ENCODE measurements around the gene SEC14L5.

The SEC14L5 gene

DNA sequence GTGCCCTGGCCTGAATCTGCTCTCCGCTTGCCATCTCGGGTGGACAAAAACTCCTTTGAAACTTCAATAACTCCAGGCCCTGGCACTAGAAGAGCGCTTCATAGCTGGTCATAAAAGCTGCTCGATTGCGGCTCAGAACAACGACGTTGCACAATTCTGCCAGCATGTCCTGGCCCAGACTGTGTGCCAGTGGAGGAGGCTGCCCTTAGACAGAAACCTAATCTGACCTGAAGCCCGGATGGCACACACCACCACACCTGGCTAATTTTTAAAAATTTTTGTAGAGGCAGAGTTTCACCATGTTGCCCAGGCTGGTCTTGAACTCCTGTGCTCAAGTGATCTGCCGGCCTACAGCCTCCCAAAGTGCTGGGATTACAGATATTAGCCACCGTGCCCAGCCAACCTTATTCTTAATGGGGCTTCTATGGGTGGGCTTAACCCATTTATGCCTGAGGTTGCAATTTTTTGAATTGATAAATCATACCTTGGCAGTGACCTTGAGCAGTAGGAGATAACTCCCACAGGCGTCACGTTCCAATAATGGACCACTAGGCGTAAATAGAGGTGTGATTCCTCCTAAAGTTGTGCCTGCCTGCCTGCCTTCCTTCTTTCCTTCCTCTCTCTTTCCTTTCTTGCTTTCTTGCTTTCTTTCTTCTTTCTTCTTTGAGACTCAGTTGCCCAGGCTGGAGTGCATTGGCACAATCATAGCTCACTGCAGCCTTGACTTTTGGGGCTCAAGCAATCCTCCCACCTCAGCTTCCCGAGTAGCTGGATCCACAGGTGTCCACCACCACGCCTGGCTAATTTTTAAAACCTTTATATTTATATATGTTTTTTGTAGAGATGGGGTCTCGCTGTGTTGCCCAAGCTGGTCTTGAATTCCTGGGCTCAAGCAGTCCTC, 20.1 kb upstream of the SEC14L5 start:
- H3K4me3 ChIP-seq (ENCODE audit: insufficient read depth, low read depth, low read length) = peak overlapping the region; percentile 49
- no peak overlapping the region for H3K27ac ChIP-seq (ENCODE audit: insufficient read depth, low read depth, low read length, poor library complexity, severe bottlenecking)
- peaks cover 13% of the 10 kb centered on the region for H3K4me1 ChIP-seq (ENCODE audit: control insufficient read depth, insufficient read depth, low read length)
- 92 to 94% methylated on average over 15 of the region's 16 CpGs for WGBS, 2 experiments
- no peaks in the 10 kb centered on the region for H3K36me3 ChIP-seq (ENCODE audit: control insufficient read depth, insufficient read depth, low read length)
- H3K27me3 ChIP-seq (ENCODE audit: control insufficient read depth, insufficient read depth, low read length, poor library complexity, severe bottlenecking) = peaks cover 37% of the 10 kb centered on the region
- no peaks in the 10 kb centered on the region for H3K9me3 ChIP-seq (ENCODE audit: control insufficient read depth, low read length)

DNA sequence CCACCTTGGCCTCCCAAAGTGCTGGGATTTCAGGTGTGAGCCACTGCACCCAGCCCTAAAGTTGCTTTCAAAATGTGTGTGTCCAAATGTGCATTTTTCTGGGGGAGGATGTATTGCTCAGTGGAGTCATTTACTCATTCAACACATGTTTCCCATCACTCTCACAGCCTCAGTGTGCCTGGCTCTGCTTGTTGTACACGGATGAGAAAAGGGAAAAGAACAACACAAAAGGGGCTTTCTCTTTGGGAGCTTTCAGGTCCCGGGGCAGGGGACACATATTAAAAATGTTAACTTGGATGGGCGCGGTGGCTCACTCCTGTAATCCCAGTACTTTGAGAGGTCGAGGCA, 19.5 kb upstream of the SEC14L5 start:
- Histone ChIP-seq H3K9me3 (ENCODE audit: control insufficient read depth, low read length) (no peaks in the 10 kb centered on the region), H3K27me3 (ENCODE audit: control insufficient read depth, insufficient read depth, low read length, poor library complexity, severe bottlenecking) (peaks cover 37% of the 10 kb centered on the region), H3K4me1 (ENCODE audit: control insufficient read depth, insufficient read depth, low read length) (peaks cover 19% of the 10 kb centered on the region), H3K4me3 (ENCODE audit: insufficient read depth, low read depth, low read length) (no peak overlapping the region), H3K36me3 (ENCODE audit: control insufficient read depth, insufficient read depth, low read length) (no peaks in the 10 kb centered on the region), H3K27ac (ENCODE audit: insufficient read depth, low read depth, low read length, poor library complexity, severe bottlenecking) (no peak overlapping the region)
- WGBS, 2 experiments = 93 to 95% methylated on average over 5 of the region's 5 CpGs

DNA sequence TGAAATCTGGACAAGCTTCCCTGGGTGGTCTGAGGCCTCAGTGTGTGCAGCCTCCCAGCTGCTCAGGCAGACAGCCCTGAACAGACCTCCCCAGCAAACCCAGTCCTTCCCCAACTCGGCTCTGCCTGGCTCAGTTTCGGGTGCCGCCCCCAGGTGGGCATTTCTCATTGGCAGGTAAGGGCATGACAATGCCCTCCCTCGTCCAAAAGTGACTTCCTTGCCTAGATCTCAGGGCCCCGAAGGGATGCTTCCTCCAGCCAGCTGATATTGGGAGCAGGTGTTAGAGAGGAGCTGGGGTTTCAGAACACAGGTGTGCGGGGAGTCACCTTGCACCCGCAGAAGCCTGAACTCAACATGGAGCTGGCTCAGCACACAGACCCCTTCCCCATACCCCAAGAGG, 17.4 kb upstream of the SEC14L5 start:
- WGBS, 2 experiments = 65 to 71% methylated on average over 7 of the region's 7 CpGs
- H3K27me3 ChIP-seq (ENCODE audit: control insufficient read depth, insufficient read depth, low read length, poor library complexity, severe bottlenecking) = peaks cover 27% of the 10 kb centered on the region
- H3K4me1 ChIP-seq (ENCODE audit: control insufficient read depth, insufficient read depth, low read length) = peaks cover 32% of the 10 kb centered on the region
- no peaks in the 10 kb centered on the region for H3K9me3 ChIP-seq (ENCODE audit: control insufficient read depth, low read length)
- no peak overlapping the region for H3K27ac ChIP-seq (ENCODE audit: insufficient read depth, low read depth, low read length, poor library complexity, severe bottlenecking)
- no peaks in the 10 kb centered on the region for H3K36me3 ChIP-seq (ENCODE audit: control insufficient read depth, insufficient read depth, low read length)
- no peak overlapping the region for H3K4me3 ChIP-seq (ENCODE audit: insufficient read depth, low read depth, low read length)

DNA sequence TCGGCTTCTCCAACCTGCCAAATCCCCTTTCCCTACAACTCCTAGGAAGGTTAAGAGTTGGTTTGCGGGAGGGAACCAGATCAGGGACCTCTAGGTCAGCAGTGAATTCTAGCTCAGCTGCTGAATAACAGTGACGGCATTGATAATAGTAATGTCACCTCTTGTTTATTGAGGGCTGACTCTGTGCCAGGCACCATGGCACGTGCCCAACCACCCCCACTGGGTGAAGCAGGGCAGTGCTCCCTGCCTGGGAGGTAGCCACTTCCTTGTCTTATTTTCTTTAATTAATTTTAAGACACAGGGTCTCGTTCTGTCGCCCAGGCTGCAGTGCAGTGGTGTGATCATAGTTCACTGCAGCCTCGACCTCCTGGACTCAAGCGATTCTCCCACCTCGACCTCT, 15.6 kb upstream of the SEC14L5 start:
- 88 to 93% methylated on average over 9 of the region's 9 CpGs for WGBS, 2 experiments
- no peak overlapping the region for H3K27ac ChIP-seq (ENCODE audit: insufficient read depth, low read depth, low read length, poor library complexity, severe bottlenecking)
- H3K4me3 ChIP-seq (ENCODE audit: insufficient read depth, low read depth, low read length) = no peak overlapping the region
- H3K36me3 ChIP-seq (ENCODE audit: control insufficient read depth, insufficient read depth, low read length) = no peaks in the 10 kb centered on the region
- H3K4me1 ChIP-seq (ENCODE audit: control insufficient read depth, insufficient read depth, low read length) = peaks cover 29% of the 10 kb centered on the region
- H3K27me3 ChIP-seq (ENCODE audit: control insufficient read depth, insufficient read depth, low read length, poor library complexity, severe bottlenecking) = peaks cover 10% of the 10 kb centered on the region
- H3K9me3 ChIP-seq (ENCODE audit: control insufficient read depth, low read length) = no peaks in the 10 kb centered on the region

DNA sequence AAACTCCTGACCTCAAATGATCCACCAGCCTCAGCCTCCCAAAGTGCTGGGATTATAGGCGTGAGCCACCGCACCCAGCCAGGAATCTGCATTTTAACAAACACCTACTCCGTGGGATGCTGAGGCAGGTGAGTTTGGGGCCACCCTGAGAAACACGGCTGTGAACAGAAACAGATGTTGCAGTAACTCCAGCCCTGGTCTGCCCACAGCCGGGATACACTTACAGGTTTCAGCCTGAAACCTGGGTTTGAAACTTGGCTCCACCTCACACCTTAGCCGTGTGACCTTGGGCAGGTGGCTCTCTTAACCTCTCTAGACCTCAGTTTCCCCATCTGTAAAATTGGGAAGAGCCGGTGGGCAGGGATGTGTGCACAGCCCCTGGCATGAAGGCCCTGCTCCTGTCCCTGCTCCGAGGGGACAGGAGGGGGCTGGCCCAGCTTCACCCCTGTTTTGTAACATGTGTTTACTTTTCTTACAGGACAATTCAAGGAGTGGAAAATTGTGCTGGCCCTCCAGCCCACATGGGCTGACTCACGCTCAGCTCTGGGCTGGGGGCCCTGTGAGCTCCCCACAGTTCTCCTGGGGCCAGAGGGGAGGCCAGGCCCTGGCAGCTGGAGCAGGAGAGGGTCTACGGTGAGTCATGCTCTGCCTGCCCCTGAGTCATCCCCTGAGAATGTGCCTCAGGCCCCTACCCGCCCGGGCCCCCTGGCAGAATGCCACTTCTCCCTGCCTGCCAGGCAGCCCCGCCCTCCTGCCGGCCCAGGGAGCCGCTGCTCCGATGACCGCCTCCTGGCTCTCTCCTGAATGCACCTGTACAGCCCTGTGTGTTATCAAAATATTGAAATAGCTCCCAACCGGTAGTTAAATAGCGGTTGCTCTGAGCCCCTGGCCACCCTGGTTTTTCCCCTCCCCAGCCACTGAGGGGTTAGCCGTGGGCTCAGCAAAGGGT, 13.5 kb upstream of the SEC14L5 start:
- 64 to 71% methylated on average over 20 of the region's 20 CpGs for WGBS, 2 experiments
- Histone ChIP-seq H3K4me3 (ENCODE audit: insufficient read depth, low read depth, low read length) (no peak overlapping the region), H3K4me1 (ENCODE audit: control insufficient read depth, insufficient read depth, low read length) (peaks cover 40% of the 10 kb centered on the region), H3K36me3 (ENCODE audit: control insufficient read depth, insufficient read depth, low read length) (no peaks in the 10 kb centered on the region), H3K9me3 (ENCODE audit: control insufficient read depth, low read length) (no peaks in the 10 kb centered on the region), H3K27me3 (ENCODE audit: control insufficient read depth, insufficient read depth, low read length, poor library complexity, severe bottlenecking) (no peaks in the 10 kb centered on the region), H3K27ac (ENCODE audit: insufficient read depth, low read depth, low read length, poor library complexity, severe bottlenecking) (peak overlapping the region; percentile 16)

DNA sequence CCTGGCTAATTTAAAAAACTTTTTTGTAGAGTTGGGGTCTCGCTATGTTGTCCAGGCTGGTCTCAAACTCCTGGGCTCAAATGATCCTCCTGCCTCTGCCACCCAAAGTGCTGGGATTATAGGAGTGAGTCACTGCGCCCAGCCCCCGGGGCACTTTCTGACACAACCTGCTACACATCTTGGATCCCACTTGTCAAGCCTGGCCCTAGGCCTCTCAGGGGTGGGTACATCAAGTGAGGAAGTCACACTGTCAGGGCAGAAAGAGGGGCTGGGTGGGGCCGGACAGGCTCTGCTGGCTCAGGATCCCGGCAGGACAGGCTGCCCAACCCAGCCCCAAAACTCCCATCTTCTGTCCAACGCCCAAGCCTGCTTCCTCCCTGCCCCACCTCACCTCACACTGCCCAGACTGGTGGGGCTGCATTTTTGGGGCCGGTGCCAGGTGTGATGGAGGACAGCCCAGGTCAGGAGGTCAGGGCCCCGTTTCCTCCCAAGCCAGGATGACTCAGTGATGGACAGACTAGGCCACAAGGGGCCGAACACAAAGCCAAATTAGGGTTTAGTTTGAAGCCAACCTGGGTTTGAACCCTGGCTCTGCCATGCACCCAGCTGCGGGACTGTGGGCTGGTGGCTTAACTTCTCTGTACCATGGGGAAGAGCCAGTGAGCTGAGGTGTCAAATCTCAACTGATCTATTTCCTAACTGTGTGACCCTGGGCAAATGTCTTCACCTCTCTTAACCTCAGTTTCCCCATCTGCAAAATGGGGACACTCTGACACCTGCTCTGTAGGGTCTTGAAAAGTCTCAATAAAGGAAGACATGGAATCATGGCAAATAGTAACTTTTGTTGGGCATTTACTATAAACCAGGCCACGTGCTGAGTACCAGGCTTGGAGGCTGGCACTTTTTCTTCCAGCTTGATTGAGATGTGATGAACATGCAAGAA, 12.3 kb upstream of the SEC14L5 start:
- no peaks in the 10 kb centered on the region for H3K27me3 ChIP-seq (ENCODE audit: control insufficient read depth, insufficient read depth, low read length, poor library complexity, severe bottlenecking)
- no peak overlapping the region for H3K27ac ChIP-seq (ENCODE audit: insufficient read depth, low read depth, low read length, poor library complexity, severe bottlenecking)
- no peaks in the 10 kb centered on the region for H3K9me3 ChIP-seq (ENCODE audit: control insufficient read depth, low read length)
- 82 to 84% methylated on average over 11 of the region's 11 CpGs for WGBS, 2 experiments
- H3K36me3 ChIP-seq (ENCODE audit: control insufficient read depth, insufficient read depth, low read length) = no peaks in the 10 kb centered on the region
- H3K4me1 ChIP-seq (ENCODE audit: control insufficient read depth, insufficient read depth, low read length) = peaks cover 40% of the 10 kb centered on the region
- no peak overlapping the region for H3K4me3 ChIP-seq (ENCODE audit: insufficient read depth, low read depth, low read length)

DNA sequence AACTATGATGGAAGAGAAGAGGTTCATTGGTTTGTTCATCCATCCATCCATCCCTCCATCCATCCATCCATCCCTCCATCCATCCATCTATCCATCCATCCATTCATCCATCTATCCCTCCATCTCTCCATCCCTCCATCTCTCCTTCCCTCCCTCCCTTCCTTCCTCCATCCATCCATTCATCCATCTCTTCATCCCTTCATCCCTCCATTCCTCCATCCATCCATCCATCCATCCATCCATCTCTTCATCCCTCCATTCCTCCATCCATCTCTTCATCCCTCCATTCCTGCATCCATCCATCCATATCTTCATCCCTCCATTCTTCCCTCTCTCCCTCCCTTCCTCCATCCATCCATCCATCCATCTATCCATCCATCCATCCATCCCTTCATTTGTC, 11.2 kb upstream of the SEC14L5 start:
- H3K9me3 ChIP-seq (ENCODE audit: control insufficient read depth, low read length) = no peaks in the 10 kb centered on the region
- H3K4me1 ChIP-seq (ENCODE audit: control insufficient read depth, insufficient read depth, low read length) = peaks cover 40% of the 10 kb centered on the region
- no peak overlapping the region for H3K4me3 ChIP-seq (ENCODE audit: insufficient read depth, low read depth, low read length)
- H3K27me3 ChIP-seq (ENCODE audit: control insufficient read depth, insufficient read depth, low read length, poor library complexity, severe bottlenecking) = no peaks in the 10 kb centered on the region
- H3K36me3 ChIP-seq (ENCODE audit: control insufficient read depth, insufficient read depth, low read length) = no peaks in the 10 kb centered on the region
- no peak overlapping the region for H3K27ac ChIP-seq (ENCODE audit: insufficient read depth, low read depth, low read length, poor library complexity, severe bottlenecking)

DNA sequence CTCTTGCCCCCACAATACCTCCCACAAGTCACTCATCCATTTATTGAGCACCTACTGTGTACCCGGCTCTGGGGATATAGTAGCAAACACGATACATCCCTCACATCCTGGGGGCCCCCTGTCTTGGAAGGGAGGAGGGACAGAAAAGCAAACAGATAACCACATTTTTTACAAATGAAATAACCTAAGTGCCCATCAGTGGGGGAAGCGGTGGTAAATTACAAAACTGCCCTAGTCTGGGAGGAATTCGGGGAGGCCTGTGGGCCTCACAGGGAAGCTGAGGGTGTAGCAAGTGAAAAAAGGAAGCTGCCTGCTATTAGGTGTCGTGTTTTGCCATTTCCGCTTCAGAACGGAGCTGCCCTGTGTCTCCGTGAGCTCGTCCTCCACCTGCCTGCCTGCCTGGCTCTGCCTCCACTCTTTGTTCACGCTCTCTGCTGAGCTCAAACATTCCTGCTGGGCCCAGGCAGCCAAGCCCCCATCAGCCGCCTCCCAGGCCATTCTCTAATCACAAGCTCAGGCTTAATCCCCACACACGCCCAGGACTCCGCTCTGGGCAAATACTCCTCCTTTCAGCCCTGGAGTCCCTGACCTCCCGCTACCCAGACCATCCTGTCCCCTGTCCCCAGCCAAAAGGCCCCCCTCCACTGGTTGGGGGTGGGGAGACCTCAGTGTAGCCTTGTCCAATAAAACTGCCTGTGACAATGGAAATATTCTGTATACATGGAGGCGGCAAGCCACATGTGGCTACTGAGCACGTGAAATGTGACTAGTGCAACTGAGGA, 10.2 kb upstream of the SEC14L5 start:
- H3K27ac ChIP-seq (ENCODE audit: insufficient read depth, low read depth, low read length, poor library complexity, severe bottlenecking) = peak overlapping the region; percentile 93
- no peaks in the 10 kb centered on the region for H3K36me3 ChIP-seq (ENCODE audit: control insufficient read depth, insufficient read depth, low read length)
- 25 to 35% methylated on average over 16 of the region's 16 CpGs for WGBS, 2 experiments
- no peak overlapping the region for H3K4me3 ChIP-seq (ENCODE audit: insufficient read depth, low read depth, low read length)
- no peaks in the 10 kb centered on the region for H3K9me3 ChIP-seq (ENCODE audit: control insufficient read depth, low read length)
- peaks cover 34% of the 10 kb centered on the region for H3K4me1 ChIP-seq (ENCODE audit: control insufficient read depth, insufficient read depth, low read length)
- H3K27me3 ChIP-seq (ENCODE audit: control insufficient read depth, insufficient read depth, low read length, poor library complexity, severe bottlenecking) = no peaks in the 10 kb centered on the region
